Midbrain (tissue), 1 donor: ENCODE data around the gene DSC2.
"Not testable (repeated sequence)": the region's sequence is repeated elsewhere in the genome, so short reads cannot be mapped to it uniquely, and the experiment has no call there.

ENCODE experiments used
- DNase-seq: peaks from one replicate; lab custom pipeline; 2025; lab: John Stamatoyannopoulos, UW

DSC2 gene

GRCh38 chr18:31042406-31043181 is 59.6 kb downstream of the DSC2 start, which contains the start of gene DSC3:
DSC3 (minus strand) TSS chr18:31042742; CDS start chr18:31042660, 82 bp downstream.
- no peak for DNase-seq

DNA sequence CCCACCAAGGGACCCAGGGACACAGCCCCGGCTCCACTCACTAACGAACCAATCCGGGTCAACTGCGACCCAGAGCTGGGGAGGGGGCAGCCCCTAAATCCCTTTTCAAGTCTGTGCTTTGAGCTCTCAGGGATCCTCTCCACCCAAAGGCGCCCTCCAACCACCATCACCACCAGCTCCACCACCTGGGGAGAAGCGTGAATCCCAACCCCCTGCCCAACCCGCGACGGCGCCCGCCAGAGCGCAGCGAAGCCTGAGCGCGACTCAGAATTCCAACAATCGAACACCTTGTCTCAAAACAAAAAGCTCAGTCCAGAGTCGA is 60.2 kb downstream of the DSC2 start:
- no peak for DNase-seq

DNA sequence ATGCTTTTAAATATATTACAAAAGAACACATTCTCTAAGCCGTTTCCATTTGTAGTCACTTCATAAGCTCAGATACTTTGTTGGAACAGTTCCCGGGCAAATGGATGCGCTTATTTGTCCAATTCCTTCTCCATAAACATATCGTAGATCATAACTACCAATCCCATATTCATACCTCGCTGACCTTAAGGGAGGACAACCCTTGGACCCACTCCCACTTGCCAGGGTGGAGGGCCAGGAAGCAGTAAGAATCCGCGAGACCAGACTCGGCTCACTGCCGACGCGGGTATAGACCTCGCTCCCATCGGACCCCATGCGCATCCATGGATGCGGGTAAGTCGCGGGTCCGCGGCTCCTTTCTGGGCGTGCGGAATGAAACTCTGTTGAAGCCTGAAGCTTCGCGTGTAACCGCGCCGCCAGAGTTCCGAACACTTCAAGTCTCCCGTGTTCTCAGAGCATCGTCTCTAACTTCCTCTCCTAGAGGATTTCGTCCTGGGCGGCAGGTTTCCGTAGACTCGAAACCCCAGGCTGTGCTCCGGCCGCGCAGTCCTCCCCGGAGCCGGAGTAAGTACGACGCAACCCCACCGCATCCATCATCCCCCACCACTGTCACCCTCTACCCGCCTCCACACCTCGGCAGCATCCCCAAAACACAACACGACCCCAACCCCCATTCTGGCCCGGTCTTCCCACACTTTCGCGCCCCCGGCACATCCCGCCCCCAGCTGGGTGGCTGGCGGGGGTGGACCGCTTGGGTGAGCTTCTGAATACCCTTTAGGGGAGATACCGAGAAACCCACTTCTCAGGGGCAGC is 60.7 kb downstream of the DSC2 start:
- no peak for DNase-seq

GRCh38 chr18:31040686-31041270 is 61.4 kb downstream of the DSC2 start:
- DNase-seq, result no peak

DNA sequence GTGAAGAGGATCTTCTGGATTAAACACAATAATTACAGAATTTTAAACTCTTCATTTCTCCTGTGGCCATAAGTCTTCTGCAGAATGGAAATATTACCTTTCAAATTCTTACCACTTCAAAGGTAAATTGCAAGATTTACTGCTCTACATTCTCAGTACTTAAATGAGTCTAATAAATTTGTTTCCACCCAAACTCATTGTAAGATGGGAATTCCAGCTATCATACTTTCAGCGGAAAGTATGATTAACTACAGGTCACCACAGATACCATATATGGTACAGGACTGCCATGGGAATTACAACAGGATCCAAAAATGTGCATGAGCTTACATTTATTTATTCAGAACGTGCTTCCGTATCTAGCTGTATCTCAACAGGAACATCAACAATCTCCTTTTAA is 62.8 kb downstream of the DSC2 start:
- DNase-seq, result no peak

- DNase-seq, result not testable (repeated sequence)
Measured at GRCh38 chr18:31037686-31038085, 64.5 kb downstream of the DSC2 start.

GRCh38 chr18:31034541-31034940 is 67.7 kb downstream of the DSC2 start:
- no peak for DNase-seq

DNA sequence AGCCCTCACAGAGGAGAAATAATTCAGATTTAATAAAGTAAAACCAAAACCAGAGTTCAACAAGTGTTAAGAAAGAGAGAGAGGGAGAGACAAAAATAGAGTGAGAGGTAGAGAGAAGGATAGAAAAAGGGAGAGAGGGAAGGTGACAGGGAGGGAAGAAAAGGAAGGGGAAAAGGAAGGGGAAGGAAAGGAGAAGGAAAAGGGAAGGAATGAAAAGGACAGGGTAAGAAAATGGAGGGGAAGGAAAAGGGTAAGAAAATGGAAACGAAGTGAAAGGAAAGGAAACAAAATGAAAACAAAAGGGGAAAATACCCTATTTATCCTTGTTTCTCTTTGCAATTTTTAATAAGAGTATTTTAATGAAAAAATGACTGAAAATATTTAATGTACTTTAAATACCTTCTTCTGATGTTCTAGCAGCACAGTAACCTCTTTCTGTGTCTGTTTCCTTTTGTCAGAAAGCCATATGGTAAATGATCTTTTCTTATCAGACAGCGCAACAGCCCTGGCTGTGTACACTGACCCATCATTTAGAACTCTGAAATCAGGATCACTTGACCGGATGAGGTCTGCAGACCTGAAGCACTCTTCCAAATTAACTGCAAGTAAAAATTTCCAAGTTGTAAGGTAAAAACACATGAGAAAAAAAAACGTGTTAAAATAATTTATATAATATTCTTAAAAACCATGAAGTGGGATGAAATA is 71.5 kb downstream of the DSC2 start:
- DNase-seq, result no peak

- no peak for DNase-seq
Measured at GRCh38 chr18:31015715-31016434, 86.3 kb downstream of the DSC2 start.

DNA sequence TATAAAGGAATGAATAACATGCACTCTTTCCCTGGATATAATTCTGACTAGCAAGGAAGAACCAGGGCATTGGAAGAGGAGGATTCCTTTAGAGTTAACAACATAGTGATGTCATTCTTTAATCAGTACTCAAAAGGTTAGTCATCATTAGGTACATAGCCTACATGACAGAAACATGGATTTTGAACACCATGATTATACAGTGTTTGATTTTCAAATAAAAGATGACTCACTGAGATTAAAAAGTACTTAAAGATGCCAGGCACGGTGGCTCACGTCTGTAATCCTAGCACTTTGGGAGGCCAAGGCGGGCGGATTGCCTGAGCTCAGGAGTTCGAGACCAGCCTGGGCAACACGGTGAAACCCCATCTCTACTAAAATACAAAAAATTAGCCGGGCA is 90.8 kb downstream of the DSC2 start:
- DNase-seq, result not testable (repeated sequence)

GRCh38 chr18:31010601-31011000 is 91.6 kb downstream of the DSC2 start:
- no peak for DNase-seq
